ENCODE measurements around the gene AMBRA1. TPM values are rescaled to one million over a fixed set of nuclear protein-coding genes. Genes with fewer than 3 reads are reported as not detected.

The AMBRA1 gene
- total and polyA plus RNA-seq, 2 of the 8 experiments (the other 6 are each of a cell fraction or from before 2014, with no cell fraction given) = 14.2 to 37.4 TPM

GRCh38 chr11:46555267-46556054 lies 38.4 kb downstream of the AMBRA1 start:
- H2BK12ac ChIP-seq (ENCODE audit: low read depth, low read length) = no peak overlapping the region
- H2BK5ac ChIP-seq (ENCODE audit: low read depth, low read length) = no peak overlapping the region
- DNase-seq (ENCODE audit: low read depth in 1 of 2, low spot score in 2 of 2) (no peak), FAIRE-seq (no peak)
- no peak overlapping the region for H3K4me3 ChIP-seq (ENCODE audit: extremely low read depth in 1 of 4, insufficient read depth in 2 of 4, low read depth in 3 of 4, low read length in 4 of 4)
- H2BK120ac ChIP-seq (replicated peaks; ENCODE audit: low read depth, low read length) = no peak overlapping the region
- no peak overlapping the region for H3K27ac ChIP-seq (ENCODE audit: low read depth, low read length)
- no peaks in the 10 kb centered on the region for H3K23me2 ChIP-seq (ENCODE audit: low read depth, low read length)
- no peak overlapping the region for H3K23ac ChIP-seq (ENCODE audit: insufficient read length)
- H2BK20ac ChIP-seq (ENCODE audit: low read length) = no peak overlapping the region
- H3K14ac ChIP-seq (ENCODE audit: insufficient read length) = no peak overlapping the region
- peaks cover 3% of the 10 kb centered on the region; the same call in 1 of the 2 replicates for H3K79me1 ChIP-seq (ENCODE audit: low read depth, low read length)
- no peak overlapping the region for H3K18ac ChIP-seq (ENCODE audit: extremely low read depth, low read length)
- peak overlapping the region in 1 of 2 experiments; percentile 62; a peak in 1 of 4 replicates for H3K4me2 ChIP-seq (ENCODE audit: insufficient read depth in 1 of 2, low read depth in 2 of 2, low read length in 2 of 2)
- no peak overlapping the region for H3K4ac ChIP-seq (replicated peaks; ENCODE audit: insufficient read length, low read depth, low read length)
- H2AFZ ChIP-seq (ENCODE audit: low read length) = no peak overlapping the region
- ChIA-PET POLR2A (ENCODE audit: partially characterized antibody) (interaction anchor here (0.6 to 1.5 kb wide), 3 partner anchors 11 to 69 kb away, joined by 3 to 5 read pairs (median 3); partner anchors contain the start of gene AMBRA1), CTCF (ENCODE audit: partially characterized antibody) (interaction anchor here (0.7 to 1.7 kb wide), 9 partner anchors 11 to 203 kb away, joined by 3 to 7 read pairs (median 3); no protein-coding TSS in a partner anchor)
- no peaks in the 10 kb centered on the region for H3K9me3 ChIP-seq (ENCODE audit: insufficient read depth in 2 of 2, low read depth in 1 of 2, low read length in 1 of 2)
- no peaks in the 10 kb centered on the region for H3K36me3 ChIP-seq (ENCODE audit: control insufficient read depth in 2 of 4, insufficient read depth in 4 of 4, low read length in 3 of 4)
- no peak overlapping the region for H2BK15ac ChIP-seq (ENCODE audit: low read length)
- WGBS, 2 experiments (ENCODE audit: extremely low coverage in 1 of 2, insufficient coverage in 1 of 2, insufficient read length in 1 of 2, insufficient replicate concordance in 2 of 2, low coverage in 1 of 2, low lambda C conversion rate in 2 of 2, missing lambda C conversion rate in 1 of 2) = 86% methylated on average over 2 of the region's 2 CpGs; no CpG with 5 or more reads in 1 of the 2 experiments
- H4K91ac ChIP-seq (replicated peaks; ENCODE audit: insufficient read length, low read length) = no peak overlapping the region
- TF ChIP-seq BRCA1 (IDR thresholded peaks at IDR 0.05; ENCODE audit: low read depth, low read length) (no peak), CHD1 (IDR thresholded peaks at IDR 0.05; ENCODE audit: low read depth, low read length) (no peak)
- peaks cover 0 to 11% (median 3%) of the 10 kb centered on the region in 4 experiments; a peak in 4 of 7 replicates for H3K4me1 ChIP-seq (replicated peaks in 1 of 4; ENCODE audit: control insufficient read depth in 3 of 4, insufficient read depth in 4 of 4, low read length in 3 of 4)
- no peak overlapping the region for H3K56ac ChIP-seq (replicated peaks; ENCODE audit: insufficient read length, low read depth, low read length)
- H3K9ac ChIP-seq (replicated peaks in 1 of 4; ENCODE audit: extremely low read depth in 1 of 4, low read depth in 3 of 4, low read length in 3 of 4) = no peak overlapping the region
- H4K8ac ChIP-seq (ENCODE audit: extremely low read depth, insufficient read depth, low read length) = no peak overlapping the region
- no peak overlapping the region for H2AK5ac ChIP-seq (ENCODE audit: low read depth, low read length)
- no peaks in the 10 kb centered on the region for H4K20me1 ChIP-seq (replicated peaks in 1 of 2; ENCODE audit: control insufficient read depth in 1 of 2, insufficient read depth in 2 of 2, low read length in 2 of 2)
- peak overlapping the region; percentile 21 for H4K5ac ChIP-seq (ENCODE audit: insufficient read length, low read depth, low read length)
- H3K27me3 ChIP-seq (replicated peaks in 1 of 4; ENCODE audit: control insufficient read depth in 3 of 4, extremely low read depth in 1 of 4, insufficient read depth in 3 of 4, low read length in 3 of 4) = no peaks in the 10 kb centered on the region
- peaks cover 5 to 75% of the 10 kb centered on the region in 2 experiments; a peak in 3 of 4 replicates for H3K79me2 ChIP-seq (ENCODE audit: control insufficient read depth in 1 of 2, insufficient read depth in 2 of 2, low read length in 2 of 2)

Measured in H1 (cell line).